ENCODE data around the gene WASL.

WASL gene

GRCh38 chr7:123735539-123735938 lies 13.3 kb downstream of the WASL start:
- no peaks in the 10 kb centered on the region for H3K4me1 Mint-ChIP-seq
- peaks cover 83% of the 10 kb centered on the region for H3K36me3 Mint-ChIP-seq (ENCODE audit: low read depth)
- H3K27ac Mint-ChIP-seq = no peak overlapping the region
- no peaks in the 10 kb centered on the region for H3K27me3 Mint-ChIP-seq (ENCODE audit: low read depth, poor library complexity)
- no peak overlapping the region for H3K4me3 Mint-ChIP-seq
- TF ChIP-seq CTCF (IDR thresholded peaks at IDR 0.05) = no peak
- peaks cover 76% of the 10 kb centered on the region for H3K9me3 Mint-ChIP-seq
- no peak for DNase-seq

GRCh38 chr7:123734498-123734897 lies 14.3 kb downstream of the WASL start:
- no peaks in the 10 kb centered on the region for H3K4me1 Mint-ChIP-seq
- no peaks in the 10 kb centered on the region for H3K27me3 Mint-ChIP-seq (ENCODE audit: low read depth, poor library complexity)
- H3K27ac Mint-ChIP-seq = no peak overlapping the region
- H3K4me3 Mint-ChIP-seq = no peak overlapping the region
- peaks cover 90% of the 10 kb centered on the region for H3K36me3 Mint-ChIP-seq (ENCODE audit: low read depth)
- no peak for TF ChIP-seq CTCF (IDR thresholded peaks at IDR 0.05)
- H3K9me3 Mint-ChIP-seq = peaks cover 76% of the 10 kb centered on the region
- DNase-seq = no peak

- peaks cover 86% of the 10 kb centered on the region for H3K36me3 Mint-ChIP-seq (ENCODE audit: low read depth)
- H3K27me3 Mint-ChIP-seq (ENCODE audit: low read depth, poor library complexity) = no peaks in the 10 kb centered on the region
- H3K9me3 Mint-ChIP-seq = peaks cover 66% of the 10 kb centered on the region
- DNase-seq = no peak
- no peak for TF ChIP-seq CTCF (IDR thresholded peaks at IDR 0.05)
- H3K4me3 Mint-ChIP-seq = no peak overlapping the region
- no peak overlapping the region for H3K27ac Mint-ChIP-seq
- peaks cover under 1% of the 10 kb centered on the region for H3K4me1 Mint-ChIP-seq
Observed at GRCh38 chr7:123732413-123733091, 16.3 kb downstream of the WASL start.

GRCh38 chr7:123729218-123729578 lies 19.6 kb downstream of the WASL start:
- H3K4me1 Mint-ChIP-seq = peaks cover 31% of the 10 kb centered on the region
- no peak for TF ChIP-seq CTCF (IDR thresholded peaks at IDR 0.05)
- no peaks in the 10 kb centered on the region for H3K27me3 Mint-ChIP-seq (ENCODE audit: low read depth, poor library complexity)
- peaks cover 32% of the 10 kb centered on the region for H3K9me3 Mint-ChIP-seq
- no peak for DNase-seq
- peaks cover 59% of the 10 kb centered on the region for H3K36me3 Mint-ChIP-seq (ENCODE audit: low read depth)
- H3K4me3 Mint-ChIP-seq = no peak overlapping the region
- H3K27ac Mint-ChIP-seq = no peak overlapping the region

- H3K27ac Mint-ChIP-seq = peak overlapping the region; percentile 85
- H3K4me3 Mint-ChIP-seq = no peak overlapping the region
- no peak for DNase-seq
- H3K36me3 Mint-ChIP-seq (ENCODE audit: low read depth) = peaks cover 40% of the 10 kb centered on the region
- H3K4me1 Mint-ChIP-seq = peaks cover 36% of the 10 kb centered on the region
- TF ChIP-seq CTCF (IDR thresholded peaks at IDR 0.05) = no peak
- no peaks in the 10 kb centered on the region for H3K27me3 Mint-ChIP-seq (ENCODE audit: low read depth, poor library complexity)
- peaks cover 13% of the 10 kb centered on the region for H3K9me3 Mint-ChIP-seq
Observed at GRCh38 chr7:123727071-123727837, 21.5 kb downstream of the WASL start.

Data from nephron progenitor cell (in vitro differentiated cells).